ENCODE results near the gene C11orf52. TPM values are rescaled to one million over a fixed set of nuclear protein-coding genes. Genes with fewer than 3 reads are reported as not detected.
A peak's percentile ranks its signal among the peaks of the same experiment; 100 is the strongest.

The C11orf52 gene
- total and polyA plus RNA-seq, 2 of the 13 experiments (the other 11 are each of a cell fraction or from before 2014, with no cell fraction given), result 7.4 to 11.0 TPM

DNA sequence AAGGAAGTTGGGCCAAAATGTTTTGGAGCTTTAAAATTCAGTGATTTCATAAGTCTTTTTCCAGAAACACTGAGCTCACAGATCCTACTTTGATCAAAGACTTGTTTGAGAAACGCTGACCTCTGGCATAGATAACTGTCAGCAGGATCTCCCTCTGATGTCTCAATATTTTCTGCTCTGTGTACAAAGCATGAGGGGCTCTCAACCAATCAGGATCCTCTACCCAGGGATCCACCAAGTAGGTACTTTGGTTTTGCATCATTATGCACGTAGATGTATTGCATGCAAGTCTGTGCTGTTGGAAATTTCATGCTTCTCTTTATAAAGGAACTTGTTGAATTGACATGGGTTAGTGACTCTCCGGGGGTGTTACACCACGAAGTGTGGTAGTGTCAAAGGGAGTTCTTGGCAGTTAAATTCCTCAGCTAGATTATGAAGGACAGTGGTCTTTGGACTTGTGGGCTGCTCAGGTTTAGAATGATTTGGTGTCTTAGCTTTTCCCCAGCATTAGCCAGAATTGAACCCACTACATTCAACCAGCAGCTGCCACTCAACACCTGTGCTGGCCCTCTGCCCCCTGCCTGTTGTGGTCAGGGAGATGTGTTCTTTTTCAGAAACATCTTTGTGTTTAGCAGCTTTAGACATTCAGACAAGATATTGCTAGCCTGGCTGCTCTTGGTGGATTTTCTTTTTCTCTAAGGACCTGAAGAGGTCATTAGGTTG lies 16.8 kb downstream of the C11orf52 start (continued):
- TF ChIP-seq, protein P1, sequence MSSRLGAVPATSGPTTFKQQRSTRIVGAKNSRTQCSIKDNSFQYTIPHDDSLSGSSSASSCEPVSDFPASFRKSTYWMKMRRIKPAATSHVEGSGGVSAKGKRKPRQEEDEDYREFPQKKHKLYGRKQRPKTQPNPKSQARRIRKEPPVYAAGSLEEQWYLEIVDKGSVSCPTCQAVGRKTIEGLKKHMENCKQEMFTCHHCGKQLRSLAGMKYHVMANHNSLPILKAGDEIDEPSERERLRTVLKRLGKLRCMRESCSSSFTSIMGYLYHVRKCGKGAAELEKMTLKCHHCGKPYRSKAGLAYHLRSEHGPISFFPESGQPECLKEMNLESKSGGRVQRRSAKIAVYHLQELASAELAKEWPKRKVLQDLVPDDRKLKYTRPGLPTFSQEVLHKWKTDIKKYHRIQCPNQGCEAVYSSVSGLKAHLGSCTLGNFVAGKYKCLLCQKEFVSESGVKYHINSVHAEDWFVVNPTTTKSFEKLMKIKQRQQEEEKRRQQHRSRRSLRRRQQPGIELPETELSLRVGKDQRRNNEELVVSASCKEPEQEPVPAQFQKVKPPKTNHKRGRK (CRISPR knock-in tag; IDR thresholded peaks at IDR 0.05), result no peak
- peak; percentile 59; the same call in 1 of the 2 replicates for TF ChIP-seq NR2F2 (IDR thresholded peaks at IDR 0.05; ENCODE audit: borderline replicate concordance, low read depth)
- TF ChIP-seq, protein P2, sequence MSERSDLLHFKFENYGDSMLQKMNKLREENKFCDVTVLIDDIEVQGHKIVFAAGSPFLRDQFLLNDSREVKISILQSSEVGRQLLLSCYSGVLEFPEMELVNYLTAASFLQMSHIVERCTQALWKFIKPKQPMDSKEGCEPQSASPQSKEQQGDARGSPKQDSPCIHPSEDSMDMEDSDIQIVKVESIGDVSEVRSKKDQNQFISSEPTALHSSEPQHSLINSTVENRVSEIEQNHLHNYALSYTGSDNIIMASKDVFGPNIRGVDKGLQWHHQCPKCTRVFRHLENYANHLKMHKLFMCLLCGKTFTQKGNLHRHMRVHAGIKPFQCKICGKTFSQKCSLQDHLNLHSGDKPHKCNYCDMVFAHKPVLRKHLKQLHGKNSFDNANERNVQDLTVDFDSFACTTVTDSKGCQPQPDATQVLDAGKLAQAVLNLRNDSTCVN (CRISPR knock-in tag; IDR thresholded peaks at IDR 0.05; ENCODE audit: borderline replicate concordance), result 0 out of 2 replicates have a peak, but pooled peaks have one; percentile 66
- no peak for TF ChIP-seq ZFP41 (CRISPR knock-in tag; IDR thresholded peaks at IDR 0.05; ENCODE audit: borderline replicate concordance)
- TF ChIP-seq SRY (CRISPR knock-in tag; IDR thresholded peaks at IDR 0.05), result no peak
- TF ChIP-seq NFE2L1 (CRISPR knock-in tag; IDR thresholded peaks at IDR 0.05; ENCODE audit: borderline replicate concordance), result no peak
- TF ChIP-seq ZNF550 (CRISPR knock-in tag; IDR thresholded peaks at IDR 0.05; ENCODE audit: borderline replicate concordance), result no peak
- no peak for TF ChIP-seq SNRNP70 (IDR thresholded peaks at IDR 0.05; ENCODE audit: low read depth, low read length)
- no peak for TF ChIP-seq ZNF790 (CRISPR knock-in tag; IDR thresholded peaks at IDR 0.05; ENCODE audit: borderline replicate concordance)
- TF ChIP-seq CAMTA2 (CRISPR knock-in tag; IDR thresholded peaks at IDR 0.05; ENCODE audit: borderline replicate concordance), result no peak
- TF ChIP-seq, protein P3, sequence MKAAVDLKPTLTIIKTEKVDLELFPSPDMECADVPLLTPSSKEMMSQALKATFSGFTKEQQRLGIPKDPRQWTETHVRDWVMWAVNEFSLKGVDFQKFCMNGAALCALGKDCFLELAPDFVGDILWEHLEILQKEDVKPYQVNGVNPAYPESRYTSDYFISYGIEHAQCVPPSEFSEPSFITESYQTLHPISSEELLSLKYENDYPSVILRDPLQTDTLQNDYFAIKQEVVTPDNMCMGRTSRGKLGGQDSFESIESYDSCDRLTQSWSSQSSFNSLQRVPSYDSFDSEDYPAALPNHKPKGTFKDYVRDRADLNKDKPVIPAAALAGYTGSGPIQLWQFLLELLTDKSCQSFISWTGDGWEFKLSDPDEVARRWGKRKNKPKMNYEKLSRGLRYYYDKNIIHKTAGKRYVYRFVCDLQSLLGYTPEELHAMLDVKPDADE (CRISPR knock-in tag; IDR thresholded peaks at IDR 0.05), result no peak
- TF ChIP-seq SETDB1 (CRISPR knock-in tag; IDR thresholded peaks at IDR 0.05; ENCODE audit: borderline replicate concordance), result no peak
- peak; percentile 33; the same call in 1 of the 2 replicates for TF ChIP-seq FOXO1 (CRISPR knock-in tag; IDR thresholded peaks at IDR 0.05)
- TF ChIP-seq SMAD1 (CRISPR knock-in tag; IDR thresholded peaks at IDR 0.05; ENCODE audit: borderline replicate concordance, low read depth), result no peak
- TF ChIP-seq NFRKB (IDR thresholded peaks at IDR 0.05), result no peak
- no peak; the same call in 1 of the 2 replicates for TF ChIP-seq ZNF558 (CRISPR knock-in tag; IDR thresholded peaks at IDR 0.05; ENCODE audit: borderline replicate concordance)
- no peak for TF ChIP-seq KAT2B (IDR thresholded peaks at IDR 0.05; ENCODE audit: borderline replicate concordance, low read depth, low read length)
- no peak for TF ChIP-seq ZNF33B (CRISPR knock-in tag; IDR thresholded peaks at IDR 0.05)
- TF ChIP-seq ZSCAN31 (CRISPR knock-in tag; IDR thresholded peaks at IDR 0.05; ENCODE audit: low read depth), result no peak; the same call in 1 of the 2 replicates
- TF ChIP-seq, protein P4, sequence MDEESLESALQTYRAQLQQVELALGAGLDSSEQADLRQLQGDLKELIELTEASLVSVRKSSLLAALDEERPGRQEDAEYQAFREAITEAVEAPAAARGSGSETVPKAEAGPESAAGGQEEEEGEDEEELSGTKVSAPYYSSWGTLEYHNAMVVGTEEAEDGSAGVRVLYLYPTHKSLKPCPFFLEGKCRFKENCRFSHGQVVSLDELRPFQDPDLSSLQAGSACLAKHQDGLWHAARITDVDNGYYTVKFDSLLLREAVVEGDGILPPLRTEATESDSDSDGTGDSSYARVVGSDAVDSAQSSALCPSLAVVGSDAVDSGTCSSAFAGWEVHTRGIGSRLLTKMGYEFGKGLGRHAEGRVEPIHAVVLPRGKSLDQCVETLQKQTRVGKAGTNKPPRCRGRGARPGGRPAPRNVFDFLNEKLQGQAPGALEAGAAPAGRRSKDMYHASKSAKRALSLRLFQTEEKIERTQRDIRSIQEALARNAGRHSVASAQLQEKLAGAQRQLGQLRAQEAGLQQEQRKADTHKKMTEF (CRISPR knock-in tag; IDR thresholded peaks at IDR 0.05), result peak; percentile 62; the same call in 1 of the 2 replicates
- TF ChIP-seq ZNF850 (CRISPR knock-in tag; conservative IDR thresholded peaks at IDR 0.05), result no peak
- no peak for TF ChIP-seq HIVEP1 (CRISPR knock-in tag; IDR thresholded peaks at IDR 0.05)
- no peak for TF ChIP-seq MTA1 (CRISPR knock-in tag; IDR thresholded peaks at IDR 0.05; ENCODE audit: borderline replicate concordance)
- TF ChIP-seq, protein P5, sequence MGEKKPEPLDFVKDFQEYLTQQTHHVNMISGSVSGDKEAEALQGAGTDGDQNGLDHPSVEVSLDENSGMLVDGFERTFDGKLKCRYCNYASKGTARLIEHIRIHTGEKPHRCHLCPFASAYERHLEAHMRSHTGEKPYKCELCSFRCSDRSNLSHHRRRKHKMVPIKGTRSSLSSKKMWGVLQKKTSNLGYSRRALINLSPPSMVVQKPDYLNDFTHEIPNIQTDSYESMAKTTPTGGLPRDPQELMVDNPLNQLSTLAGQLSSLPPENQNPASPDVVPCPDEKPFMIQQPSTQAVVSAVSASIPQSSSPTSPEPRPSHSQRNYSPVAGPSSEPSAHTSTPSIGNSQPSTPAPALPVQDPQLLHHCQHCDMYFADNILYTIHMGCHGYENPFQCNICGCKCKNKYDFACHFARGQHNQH (CRISPR knock-in tag; IDR thresholded peaks at IDR 0.05), result no peak
